Effector memory CD4-positive, alpha-beta T cell (primary cell): ENCODE measurements around the gene PLEKHG5.

Experiments used
- DNase-seq, 3 donors: peaks; one replicate each; pipeline ENCODE4 v3.0.0-alpha.2; 2020
- H3K27ac ChIP-seq: 2 replicates; pipeline ENCODE4 v1.7.0; 2013; ENCODE audit warnings: mild to moderate bottlenecking, low read length, moderate library complexity; ENCODE audit not compliant: insufficient read depth, poor library complexity, severe bottlenecking
- H3K27me3 ChIP-seq: replicated peaks from 2 replicates; pipeline ENCODE4 v1.7.0; 2013; ENCODE audit warnings: mild to moderate bottlenecking, low read length; ENCODE audit not compliant: insufficient read depth, control insufficient read depth, poor library complexity, severe bottlenecking
- H3K36me3 ChIP-seq: 2 replicates; pipeline ENCODE4 v1.7.0; 2013; ENCODE audit warnings: mild to moderate bottlenecking, low read length, moderate library complexity; ENCODE audit not compliant: control insufficient read depth, insufficient read depth
- H3K4me1 ChIP-seq: 2 replicates; pipeline ENCODE4 v1.7.0; 2013; ENCODE audit warnings: low read length, mild to moderate bottlenecking; ENCODE audit not compliant: control insufficient read depth, insufficient read depth, poor library complexity, severe bottlenecking
- H3K4me3 ChIP-seq: 2 replicates; pipeline ENCODE4 v1.7.0; 2013; ENCODE audit warnings: low read length, low read depth, mild to moderate bottlenecking; ENCODE audit not compliant: insufficient read depth, poor library complexity, severe bottlenecking
- H3K9me3 ChIP-seq: 2 replicates; pipeline ENCODE4 v1.7.0; 2013; ENCODE audit warnings: mild to moderate bottlenecking, low read length, moderate library complexity; ENCODE audit not compliant: control insufficient read depth

The PLEKHG5 gene

GRCh38 chr1:6471970-6472368, 19.5 kb downstream of the PLEKHG5 start:
- H3K27me3 ChIP-seq: no peaks in the 10 kb centered on the region

DNA sequence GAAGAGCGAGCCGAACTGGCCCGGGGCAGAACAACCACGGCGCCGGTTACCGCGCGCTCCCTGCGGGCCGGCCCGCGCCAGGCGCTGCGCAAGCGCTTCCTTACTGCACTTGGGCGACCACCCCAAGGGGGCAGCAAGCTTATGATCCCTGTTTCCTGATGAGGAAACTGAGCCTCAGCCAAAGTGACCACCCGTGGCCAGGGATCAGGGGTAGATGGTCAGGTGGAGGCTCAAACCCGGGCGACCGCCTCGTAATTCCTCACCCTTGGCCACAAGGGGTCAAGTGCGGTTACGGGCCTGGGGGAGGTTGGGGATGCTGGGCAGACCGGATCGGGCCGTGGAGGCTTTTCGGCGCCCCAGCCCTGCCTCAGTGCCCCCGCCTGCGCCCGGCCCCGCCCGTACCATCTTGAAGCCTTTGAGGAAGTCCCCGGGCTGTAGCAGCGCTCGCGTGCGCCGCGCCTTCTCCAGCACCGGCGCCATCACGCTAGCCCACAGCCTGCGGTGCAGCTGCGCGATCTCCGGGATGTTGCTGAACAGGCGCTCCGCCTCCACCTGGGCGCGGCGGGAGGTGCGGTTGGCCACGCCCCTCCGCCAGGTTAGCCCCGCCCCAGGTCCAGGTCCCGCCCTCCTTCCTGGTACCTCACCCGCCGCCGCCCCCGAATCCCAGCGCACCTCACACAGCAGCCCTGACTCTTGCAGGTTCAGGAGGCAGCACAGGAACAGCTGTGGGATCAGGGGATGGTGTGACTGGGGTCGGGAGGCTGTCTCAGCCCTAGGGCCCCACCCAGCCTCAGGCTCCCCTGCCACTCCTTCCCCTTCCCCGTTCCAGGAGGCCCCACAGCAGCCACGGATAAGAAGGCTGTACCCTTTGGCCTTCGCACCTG, 20.1 kb downstream of the PLEKHG5 start:
- Histone ChIP-seq H3K9me3 (no peaks in the 10 kb centered on the region), H3K27me3 (no peaks in the 10 kb centered on the region), H3K27ac (no peak overlapping the region), H3K4me3 (no peak overlapping the region), H3K4me1 (peaks cover 19% of the 10 kb centered on the region), H3K36me3 (no peaks in the 10 kb centered on the region)
- no peak for DNase-seq

More at GRCh38 chr1:6471970-6472368, 19.5 kb downstream of the PLEKHG5 start:
- Histone ChIP-seq H3K27ac (no peak overlapping the region), H3K36me3 (no peaks in the 10 kb centered on the region), H3K4me1 (peaks cover 13% of the 10 kb centered on the region), H3K9me3 (no peaks in the 10 kb centered on the region), H3K4me3 (no peak overlapping the region)
- no peak for DNase-seq

DNA sequence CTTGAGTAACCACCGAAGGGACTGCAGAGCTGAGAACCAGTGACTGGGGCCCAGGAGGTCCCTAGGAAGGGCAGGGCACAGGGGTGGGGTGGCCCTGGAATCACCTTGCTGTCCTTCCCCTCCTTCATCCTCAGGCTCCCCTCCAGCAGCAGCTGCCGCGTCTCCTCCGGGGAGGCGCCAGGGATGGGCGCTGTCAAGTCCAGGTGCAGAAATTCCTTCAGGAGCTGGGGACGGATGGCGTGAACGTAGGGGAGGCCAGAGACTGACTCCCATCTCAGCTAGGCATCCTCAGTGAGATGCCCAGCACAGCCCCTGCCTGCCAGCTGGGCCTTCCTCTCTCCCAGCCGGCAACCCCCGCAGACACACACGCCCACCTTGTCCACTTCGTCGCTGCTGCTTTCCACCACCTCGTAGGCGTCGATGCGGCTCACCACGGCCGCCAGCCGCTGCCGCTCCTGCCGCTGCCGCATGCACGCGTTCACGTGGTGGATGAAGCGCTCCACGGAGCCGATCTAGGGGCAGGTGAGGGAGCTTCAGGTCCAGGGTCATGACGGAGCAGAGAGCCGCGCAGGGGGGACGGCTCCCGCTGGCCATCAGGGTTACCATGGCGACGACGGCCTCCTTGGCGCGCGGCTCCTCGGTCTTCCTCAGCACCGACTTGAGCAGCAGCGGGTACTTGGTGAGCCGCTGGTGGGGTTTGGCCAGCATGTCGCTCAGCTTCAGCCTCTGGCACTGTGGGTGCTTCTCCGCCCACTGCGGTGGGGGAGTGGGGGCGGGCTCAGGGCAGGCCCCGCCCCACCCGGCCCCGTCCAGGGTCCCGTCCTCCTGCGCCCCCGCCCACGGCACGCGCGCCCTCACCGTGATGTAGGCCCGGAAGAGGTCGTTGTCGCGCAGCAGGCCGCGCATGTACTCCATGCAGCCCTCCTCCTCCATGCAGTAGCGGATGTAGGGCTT, 21.1 kb downstream of the PLEKHG5 start:
- Histone ChIP-seq H3K4me3 (no peak overlapping the region), H3K27ac (no peak overlapping the region), H3K36me3 (no peaks in the 10 kb centered on the region), H3K27me3 (no peaks in the 10 kb centered on the region), H3K4me1 (peaks cover 20% of the 10 kb centered on the region), H3K9me3 (no peaks in the 10 kb centered on the region)
- no peak for DNase-seq

DNA sequence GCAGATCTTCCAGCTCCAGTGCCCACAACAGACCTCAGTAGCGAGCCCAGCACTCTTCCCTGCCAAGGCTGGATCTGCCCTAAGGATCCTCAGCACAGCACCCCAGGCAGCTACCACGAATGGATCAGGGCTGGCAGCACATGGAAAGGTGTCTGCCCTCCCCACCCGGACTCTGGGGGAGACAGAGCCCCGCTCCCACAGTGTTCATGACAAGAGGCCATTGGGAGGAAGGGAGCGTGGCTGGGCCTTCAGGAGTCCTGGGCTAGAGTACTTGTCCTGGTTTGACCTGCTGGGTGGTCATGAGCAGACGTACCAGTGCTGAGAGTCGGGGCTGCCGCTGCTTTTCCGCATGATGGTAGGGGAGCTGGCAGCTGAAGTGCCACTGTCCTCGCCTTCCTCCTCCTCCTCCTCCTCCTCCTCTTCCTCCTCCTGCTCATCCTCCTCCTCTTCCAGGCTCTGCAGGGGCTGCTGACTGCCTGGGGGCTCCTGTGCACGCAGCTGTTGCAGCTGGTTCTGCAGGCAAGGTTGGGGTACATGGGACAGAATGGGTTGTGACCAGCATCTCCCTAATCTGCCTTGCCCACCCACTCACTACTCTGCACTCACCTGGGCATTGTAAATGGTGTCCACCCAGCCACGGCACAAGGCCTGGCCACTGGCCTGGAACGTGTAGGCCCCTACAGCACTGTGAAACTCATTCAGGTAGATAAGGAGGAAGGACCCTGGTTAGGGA, 22.6 kb downstream of the PLEKHG5 start:
- Histone ChIP-seq H3K36me3 (peaks cover 3% of the 10 kb centered on the region), H3K4me3 (no peak overlapping the region), H3K27ac (no peak overlapping the region), H3K27me3 (no peaks in the 10 kb centered on the region), H3K4me1 (peaks cover 31% of the 10 kb centered on the region), H3K9me3 (no peaks in the 10 kb centered on the region)
- no peak for DNase-seq

DNA sequence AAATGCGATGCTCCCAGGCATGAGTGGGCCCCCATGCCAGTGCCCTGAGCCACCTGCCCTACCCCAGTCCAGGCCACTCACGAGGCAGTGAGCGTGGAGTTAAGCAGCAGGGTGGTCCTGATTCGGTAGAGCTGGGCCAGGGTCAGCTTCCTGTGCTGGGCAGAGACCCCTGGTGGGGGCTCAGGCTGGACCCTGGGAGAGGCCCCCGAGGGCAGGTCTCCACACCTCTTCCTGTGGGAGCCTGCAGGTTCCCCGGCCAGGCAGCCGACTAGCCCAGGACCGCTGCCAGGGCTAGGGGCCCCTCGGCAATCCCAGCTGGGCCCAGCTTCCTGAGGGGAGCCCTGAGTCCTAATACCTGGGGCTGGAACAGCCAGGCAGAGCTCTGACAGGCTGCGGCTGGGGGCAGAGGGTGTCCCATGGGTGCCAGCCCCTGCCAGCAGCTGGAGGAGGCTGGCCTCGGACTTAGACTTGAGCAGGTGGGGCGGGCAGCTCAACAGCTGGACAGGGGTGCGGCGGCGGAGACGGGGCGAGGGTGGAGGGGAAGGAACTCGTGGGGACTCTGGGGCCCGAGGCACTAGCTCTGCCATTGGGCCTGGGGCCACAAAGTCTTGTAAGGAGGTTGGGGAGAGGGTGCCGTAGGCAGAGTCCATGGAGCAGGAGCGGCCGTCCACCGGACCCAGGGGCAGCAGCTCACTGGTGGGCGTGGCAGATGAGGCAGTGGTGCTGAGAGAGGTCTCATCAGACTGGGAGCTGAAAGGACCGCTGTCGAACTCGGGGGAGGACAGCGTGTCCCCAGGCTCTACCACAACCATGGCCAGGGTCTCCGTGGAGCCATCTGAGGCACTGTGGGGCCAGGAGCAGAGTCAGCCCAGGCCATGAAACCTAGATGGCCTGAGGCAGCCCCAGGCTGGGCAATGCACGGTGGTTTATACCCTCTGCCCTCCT, 23.5 kb downstream of the PLEKHG5 start:
- DNase-seq: no peak
- H3K9me3 ChIP-seq: no peaks in the 10 kb centered on the region
- no peak overlapping the region for H3K4me3 ChIP-seq
- H3K27ac ChIP-seq: no peak overlapping the region
- H3K4me1 ChIP-seq: peaks cover 36% of the 10 kb centered on the region
- H3K27me3 ChIP-seq: no peaks in the 10 kb centered on the region
- peaks cover 6% of the 10 kb centered on the region for H3K36me3 ChIP-seq

DNA sequence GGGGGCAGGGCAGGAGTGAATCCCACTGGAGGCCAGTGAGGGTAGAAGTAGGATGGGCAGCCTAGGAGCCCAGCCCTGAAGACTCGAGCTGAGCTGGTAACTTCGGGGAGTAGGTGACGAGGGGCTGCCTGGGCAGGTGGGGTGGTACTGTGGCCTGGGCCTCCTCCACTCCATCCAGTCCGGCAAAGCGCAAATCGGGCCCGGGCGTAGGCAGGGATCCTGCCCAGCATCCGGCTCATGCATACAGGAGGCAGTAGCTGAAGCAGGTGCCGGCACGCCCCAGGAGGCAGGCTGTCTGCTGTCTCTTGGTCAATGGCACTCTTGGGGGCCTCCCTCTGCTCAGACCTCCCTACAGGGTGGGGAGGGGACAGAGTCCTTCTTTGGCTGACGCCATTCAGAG, 24.2 kb downstream of the PLEKHG5 start:
- Histone ChIP-seq H3K4me3 (no peak overlapping the region), H3K27me3 (no peaks in the 10 kb centered on the region), H3K36me3 (peaks cover 14% of the 10 kb centered on the region), H3K4me1 (peaks cover 44% of the 10 kb centered on the region), H3K27ac (no peak overlapping the region), H3K9me3 (no peaks in the 10 kb centered on the region)
- DNase-seq: no peak

GRCh38 chr1:6466751-6467150, 24.7 kb downstream of the PLEKHG5 start:
- Histone ChIP-seq H3K4me3 (peak overlapping the region; percentile 88), H3K9me3 (no peaks in the 10 kb centered on the region), H3K27me3 (no peaks in the 10 kb centered on the region), H3K4me1 (peaks cover 49% of the 10 kb centered on the region), H3K36me3 (peaks cover 19% of the 10 kb centered on the region), H3K27ac (peak overlapping the region; percentile 99)
- no peak for DNase-seq

DNA sequence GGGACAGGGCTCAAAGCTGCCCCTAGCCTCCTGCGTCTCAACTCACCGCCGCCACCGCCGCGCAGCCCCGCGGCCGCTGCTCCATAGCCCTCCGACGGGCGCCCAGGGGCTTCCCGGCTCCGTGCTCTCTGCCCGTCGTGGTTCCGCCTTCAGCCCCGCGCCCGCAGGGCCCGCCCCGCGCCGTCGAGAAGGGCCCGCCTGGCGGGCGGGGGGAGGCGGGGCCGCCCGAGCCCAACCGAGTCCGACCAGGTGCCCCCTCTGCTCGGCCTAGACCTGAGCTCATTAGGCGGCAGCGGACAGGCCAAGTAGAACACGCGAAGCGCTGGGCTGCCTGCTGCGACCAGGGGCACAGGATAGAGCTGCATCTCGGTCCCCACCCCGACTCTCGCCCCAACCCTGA, 25.4 kb downstream of the PLEKHG5 start, which contains the start of gene TNFRSF25:
TSS of gene TNFRSF25 (minus strand) at position 151 of the 400 bp plus-strand sequence. CDS start at position 85, 66 bp downstream.
- no peaks in the 10 kb centered on the region for H3K9me3 ChIP-seq
- H3K4me1 ChIP-seq: peaks cover 56% of the 10 kb centered on the region
- H3K27me3 ChIP-seq: no peaks in the 10 kb centered on the region
- peak; percentile 62 to 66 (median 63) for DNase-seq
- H3K36me3 ChIP-seq: peaks cover 26% of the 10 kb centered on the region
- peak within 1 kb of the TSS; percentile 99 for H3K27ac ChIP-seq
- H3K4me3 ChIP-seq: peak within 1 kb of the TSS; percentile 88
